ENCODE measurements around the gene HM13. TPM values are rescaled to one million over a fixed set of nuclear protein-coding genes. Genes with fewer than 3 reads are reported as not detected.

Gene HM13
- total and polyA plus RNA-seq, 3 donors from 2014 or later, result 68.7 to 97.5 (median 86.7) TPM

GRCh38 chr20:31489152-31489551 lies 25.1 kb upstream of the HM13 start:
- no peak overlapping the region for H3K4me3 ChIP-seq
- H3K27ac ChIP-seq, result no peak overlapping the region
- intact Hi-C loops (cut with DNase I; ENCODE audit: low total_unique reads), result no loop called here
- DNase-seq, result no peak
- 66 to 70% methylated on average over 3 of the region's 3 CpGs for WGBS, 2 donors
- peaks cover 14% of the 10 kb centered on the region for H3K4me1 ChIP-seq
- TF ChIP-seq CTCF (IDR thresholded peaks at IDR 0.05) (no peak), POLR2A (IDR thresholded peaks at IDR 0.05) (no peak)
- H3K27me3 ChIP-seq, result no peaks in the 10 kb centered on the region
- no peaks in the 10 kb centered on the region for H3K36me3 ChIP-seq (ENCODE audit: low read depth, missing control alignments)
- no peaks in the 10 kb centered on the region for H3K9me3 ChIP-seq

- Histone ChIP-seq H3K27me3 (no peaks in the 10 kb centered on the region), H3K27ac (no peak overlapping the region), H3K9me3 (no peaks in the 10 kb centered on the region), H3K4me3 (no peak overlapping the region), H3K4me1 (peaks cover 11% of the 10 kb centered on the region), H3K36me3 (ENCODE audit: low read depth, missing control alignments) (no peaks in the 10 kb centered on the region)
- intact Hi-C loops (cut with DNase I; ENCODE audit: low total_unique reads), result no loop called here
- WGBS, 2 donors, result 88 to 99% methylated on average over 3 of the region's 3 CpGs
- no peak for DNase-seq
- TF ChIP-seq POLR2A (IDR thresholded peaks at IDR 0.05) (no peak), CTCF (IDR thresholded peaks at IDR 0.05) (no peak)
Observed at GRCh38 chr20:31490752-31491151, 23.5 kb upstream of the HM13 start.

- DNase-seq, result no peak
- intact Hi-C loops (cut with DNase I; ENCODE audit: low total_unique reads), result no loop called here
- WGBS, 2 donors, result 58 to 65% methylated on average over 2 of the region's 2 CpGs
Observed at GRCh38 chr20:31494131-31494530, 20.1 kb upstream of the HM13 start.

GRCh38 chr20:31496761-31497295 lies 17.4 kb upstream of the HM13 start:
- peak; percentile 68 for DNase-seq
- 39 to 60% methylated on average over 9 to 15 of the region's 15 CpGs for WGBS, 2 donors
- intact Hi-C loops (cut with DNase I; ENCODE audit: low total_unique reads), result no loop called here

More at GRCh38 chr20:31494131-31494530, 20.1 kb upstream of the HM13 start:
- no peak overlapping the region for H3K4me3 ChIP-seq
- no peaks in the 10 kb centered on the region for H3K36me3 ChIP-seq (ENCODE audit: low read depth, missing control alignments)
- no peak overlapping the region for H3K27ac ChIP-seq
- H3K4me1 ChIP-seq, result peaks cover 10% of the 10 kb centered on the region
- H3K27me3 ChIP-seq, result no peaks in the 10 kb centered on the region
- no peaks in the 10 kb centered on the region for H3K9me3 ChIP-seq
- TF ChIP-seq POLR2A (IDR thresholded peaks at IDR 0.05) (no peak), CTCF (IDR thresholded peaks at IDR 0.05) (peak in 2 of 3 experiments; percentile 7 to 34)

More at GRCh38 chr20:31496761-31497295, 17.4 kb upstream of the HM13 start:
- Histone ChIP-seq H3K4me1 (peaks cover 10% of the 10 kb centered on the region), H3K27me3 (no peaks in the 10 kb centered on the region), H3K9me3 (no peaks in the 10 kb centered on the region), H3K4me3 (no peak overlapping the region), H3K27ac (peak overlapping the region; percentile 55 to 83), H3K36me3 (ENCODE audit: low read depth, missing control alignments) (no peaks in the 10 kb centered on the region)
- TF ChIP-seq CTCF (IDR thresholded peaks at IDR 0.05) (no peak), POLR2A (IDR thresholded peaks at IDR 0.05) (no peak)

All from testis (tissue), 3 donors.